Raji (cell line): ENCODE results near the gene CUL7.

ENCODE experiments used
- POLR2A ChIP-seq: IDR thresholded peaks from 2 replicates; pipeline ENCODE4 v1.6.1; 2011; ENCODE audit warnings: low read depth, low read length, control low read depth; ENCODE audit not compliant: insufficient read depth

The CUL7 gene

DNA sequence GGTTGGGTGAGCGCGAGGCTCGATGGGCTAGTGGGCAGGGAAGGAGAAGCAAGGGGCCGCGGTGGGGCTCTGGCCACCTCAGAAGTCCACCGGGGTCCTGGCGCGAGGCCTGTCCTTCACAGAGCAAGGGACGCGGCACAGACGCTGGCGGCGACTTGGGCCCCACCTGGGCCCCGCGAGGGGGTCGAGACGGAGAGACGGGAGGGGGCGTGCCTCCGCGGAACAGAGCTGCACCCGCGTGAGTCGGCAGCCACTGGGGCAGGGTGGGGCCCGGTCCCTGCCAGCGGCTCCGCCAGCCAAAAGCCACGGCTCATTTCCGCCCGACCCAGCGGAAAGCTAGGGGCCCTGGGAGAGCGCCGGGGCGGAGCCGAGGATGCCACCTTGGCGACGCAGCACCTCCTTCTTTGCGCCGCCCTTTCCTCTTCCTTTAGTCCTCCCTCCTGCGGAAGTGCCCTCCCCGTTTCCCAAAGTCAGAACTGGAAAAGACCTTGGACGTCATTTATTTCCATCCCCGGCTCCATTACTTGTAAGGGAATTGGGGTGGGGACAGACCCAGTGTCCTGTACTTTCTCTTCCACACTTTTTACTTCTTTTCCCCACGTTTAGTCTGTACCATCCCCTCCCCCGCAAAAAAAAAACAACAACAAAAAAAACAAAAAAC is at the start of gene CUL7:
CUL7 (minus strand) TSS at position 307 of the 661 bp plus-strand sequence. CDS start 1,063 bp downstream, outside the sequence.
- TF ChIP-seq POLR2A: peak; percentile 84

DNA sequence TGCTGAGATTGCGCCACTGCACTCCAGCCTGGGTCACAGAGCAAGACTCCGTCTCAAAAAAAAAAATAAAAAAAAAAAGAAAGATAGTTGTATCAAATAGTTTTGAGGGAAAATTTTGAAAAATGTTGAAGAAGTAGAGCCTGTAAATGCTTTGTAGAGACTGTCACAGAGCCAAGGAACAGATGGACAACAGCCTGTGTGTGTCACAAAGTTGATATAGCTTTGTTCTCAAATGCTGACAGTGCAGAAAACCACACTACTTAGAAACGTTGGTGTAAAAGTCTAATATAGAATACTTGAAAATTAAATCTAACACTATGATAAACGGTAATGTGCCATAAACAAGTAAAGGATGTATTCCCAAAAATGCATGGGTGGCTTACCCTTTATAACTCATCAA is 47.8 kb upstream of the CUL7 start:
- no peak for TF ChIP-seq POLR2A

DNA sequence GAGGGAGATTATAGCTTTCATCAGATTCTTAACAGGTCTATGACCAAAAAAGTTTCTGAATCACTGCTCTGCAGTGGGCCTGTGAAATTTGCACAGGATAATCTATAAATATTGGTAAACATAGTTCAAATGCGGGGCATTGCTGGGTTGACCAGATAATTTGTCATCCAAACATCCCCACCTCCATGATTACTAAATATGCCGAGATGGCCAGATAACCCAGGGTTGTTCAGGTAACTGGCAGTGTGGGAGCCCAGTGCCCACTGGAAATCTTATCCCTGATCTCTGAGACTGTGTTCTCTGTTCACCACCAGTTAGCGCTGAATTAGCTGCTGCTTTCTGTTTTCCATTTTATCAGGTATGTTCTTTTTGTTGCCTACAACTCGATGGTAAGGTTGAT is 43.9 kb upstream of the CUL7 start:
- TF ChIP-seq POLR2A: no peak

DNA sequence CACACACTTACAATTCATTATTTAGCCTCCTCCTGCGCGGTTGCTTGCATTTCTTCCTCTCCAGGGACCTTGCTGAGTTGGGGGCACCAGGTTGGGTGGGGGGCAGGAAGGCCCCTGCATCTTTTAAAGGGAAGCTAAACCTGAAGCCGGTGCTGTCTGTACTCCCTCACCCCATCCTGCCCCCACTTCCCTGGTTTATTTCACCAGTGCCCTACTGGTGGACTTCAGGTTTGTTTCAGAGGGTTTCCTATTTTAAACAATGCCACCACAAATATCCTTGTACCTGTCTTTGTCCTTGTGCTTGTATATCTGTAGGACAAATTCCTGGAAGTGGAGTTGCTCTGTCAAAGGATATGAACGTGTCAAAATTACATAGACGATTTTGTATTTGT is 43.4 kb upstream of the CUL7 start:
- TF ChIP-seq POLR2A: no peak

DNA sequence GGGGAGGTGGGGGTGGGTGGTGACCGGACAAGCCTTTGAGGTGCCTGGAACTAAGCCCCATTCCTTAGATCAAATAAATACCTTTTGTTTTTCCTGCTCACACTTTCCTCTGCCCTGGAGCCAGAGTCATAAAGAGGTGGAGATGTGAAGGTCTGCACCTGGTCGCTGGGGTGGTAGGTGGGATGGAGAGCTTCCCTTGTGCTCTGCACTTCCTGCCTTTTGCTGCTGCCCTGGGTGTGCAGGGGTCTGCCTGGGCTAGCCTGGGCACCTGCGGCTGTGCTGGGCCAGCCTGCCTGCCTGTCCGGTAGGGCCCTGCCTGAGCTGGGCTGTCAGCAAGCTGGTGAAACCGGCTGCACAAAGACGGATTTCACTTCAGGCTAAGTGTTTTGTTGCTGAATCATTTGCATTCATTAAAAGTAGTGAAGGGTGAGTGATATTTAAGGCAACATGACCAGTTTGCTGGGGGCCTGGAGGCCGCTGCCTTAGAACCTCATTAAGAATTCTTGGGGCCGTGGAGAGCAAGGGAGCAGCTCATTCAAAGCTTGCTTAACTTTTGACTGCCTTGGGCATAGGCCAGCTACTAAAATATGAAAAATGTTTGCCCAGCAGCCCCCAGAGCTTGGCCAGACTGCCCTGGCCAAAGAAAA is 42.9 kb upstream of the CUL7 start:
- TF ChIP-seq POLR2A: no peak

DNA sequence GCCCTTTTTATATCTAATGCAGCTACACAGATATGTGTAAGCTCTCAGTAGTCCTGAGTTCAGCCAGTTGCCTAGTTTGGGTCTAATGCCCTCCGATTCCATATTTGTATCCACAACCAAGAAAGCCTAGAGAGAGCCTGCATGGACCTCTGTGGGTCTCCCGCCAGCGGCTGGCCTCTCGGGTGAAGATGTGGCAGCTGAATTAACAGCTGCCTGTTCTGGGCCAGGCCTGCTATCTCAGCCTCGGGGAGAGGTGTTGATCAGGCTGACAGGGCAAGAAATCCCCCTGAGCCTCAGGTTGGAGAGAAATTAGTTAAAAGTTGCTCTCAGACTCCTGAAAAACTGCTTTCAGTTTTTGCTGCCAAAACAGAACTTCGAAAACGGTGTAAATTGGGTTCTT is 42.3 kb upstream of the CUL7 start:
- no peak for TF ChIP-seq POLR2A

DNA sequence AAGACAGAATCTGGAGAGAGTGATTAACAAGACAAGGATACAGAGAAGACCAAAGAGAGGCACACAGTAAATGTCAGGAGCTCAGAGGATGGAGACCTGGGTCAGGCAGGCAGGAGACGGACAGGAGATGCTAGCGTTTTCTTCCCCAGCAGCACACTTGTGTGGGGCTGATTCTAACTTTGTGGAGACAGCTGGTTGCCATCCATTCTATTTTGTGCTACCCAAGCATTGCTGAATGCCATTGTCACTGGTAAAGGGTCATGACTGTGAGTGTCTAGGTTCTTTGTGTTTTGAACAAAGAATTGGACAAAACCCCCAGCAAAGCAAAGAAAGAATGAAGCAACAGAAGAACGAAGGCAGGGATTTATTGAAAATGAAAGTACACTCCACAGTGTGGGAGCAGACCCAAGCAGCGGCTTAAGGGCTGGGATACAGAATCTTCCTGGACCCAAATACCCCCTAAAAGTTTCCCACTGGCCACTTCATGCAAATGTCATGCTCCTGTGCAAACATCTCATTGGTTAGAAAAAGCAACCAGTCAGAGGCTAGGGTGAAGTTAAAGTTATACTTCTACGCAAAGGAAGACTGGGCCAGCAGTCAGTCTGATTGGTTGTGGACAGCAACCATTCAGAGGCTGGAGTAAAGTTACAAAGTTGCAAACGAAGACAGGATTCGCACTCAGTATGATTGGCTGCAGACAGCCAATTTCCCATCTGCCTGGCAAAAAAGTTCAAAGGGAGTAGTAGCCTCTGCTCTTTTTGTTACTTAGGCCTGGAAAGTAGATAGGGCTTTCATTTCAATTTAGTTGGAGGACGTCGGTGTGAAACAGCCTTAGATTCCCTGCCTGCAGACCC is 40.0 kb upstream of the CUL7 start:
- no peak for TF ChIP-seq POLR2A

DNA sequence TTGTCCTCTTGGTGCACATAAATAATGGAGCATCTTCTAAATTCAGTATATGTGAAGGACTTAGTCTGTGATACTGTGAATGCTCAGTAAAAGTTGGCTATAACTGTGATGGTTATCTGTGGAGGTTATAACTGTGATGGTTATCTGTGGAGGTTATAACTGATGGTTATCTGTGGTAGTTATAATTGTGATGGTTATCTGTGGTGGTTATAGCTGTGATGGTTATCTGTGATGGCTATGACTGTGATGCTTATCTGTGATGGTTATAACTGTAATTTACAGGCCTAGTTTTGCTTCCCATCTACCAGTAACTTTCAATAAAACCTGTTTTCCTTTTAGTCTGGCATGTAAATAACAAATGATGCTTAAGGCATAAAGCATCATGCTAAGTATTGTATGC is 39.0 kb upstream of the CUL7 start:
- no peak for TF ChIP-seq POLR2A

DNA sequence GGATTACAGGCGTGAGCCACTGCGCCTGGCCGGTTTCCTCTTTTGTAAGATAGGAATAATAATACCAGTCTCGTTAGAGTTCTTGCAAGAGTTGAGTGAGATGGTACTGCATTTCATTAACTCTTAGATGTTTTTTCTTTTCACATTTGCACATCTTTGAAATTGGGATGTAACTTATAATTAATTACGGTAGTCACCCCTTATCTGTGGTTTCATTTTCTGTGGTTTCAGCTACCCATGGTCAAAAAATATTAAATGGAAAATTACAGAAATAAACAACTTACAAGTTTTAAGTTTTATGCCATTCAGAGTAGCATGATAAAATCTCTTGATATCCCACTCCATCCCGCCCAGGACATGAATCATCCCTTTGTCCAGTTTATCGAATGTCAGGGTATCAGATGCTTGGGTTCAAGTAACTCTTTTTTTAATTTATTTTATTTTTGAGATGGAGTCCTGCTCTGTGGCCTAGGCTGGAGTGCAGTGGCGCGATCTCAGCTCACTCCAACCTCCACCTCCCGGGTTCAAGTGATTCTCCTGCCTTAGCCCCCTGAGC is 37.9 kb upstream of the CUL7 start:
- no peak for TF ChIP-seq POLR2A

GRCh38 chr6:43091020-43091419 is 37.4 kb upstream of the CUL7 start:
- TF ChIP-seq POLR2A: no peak

GRCh38 chr6:43090559-43090956 is 36.9 kb upstream of the CUL7 start:
- no peak for TF ChIP-seq POLR2A

DNA sequence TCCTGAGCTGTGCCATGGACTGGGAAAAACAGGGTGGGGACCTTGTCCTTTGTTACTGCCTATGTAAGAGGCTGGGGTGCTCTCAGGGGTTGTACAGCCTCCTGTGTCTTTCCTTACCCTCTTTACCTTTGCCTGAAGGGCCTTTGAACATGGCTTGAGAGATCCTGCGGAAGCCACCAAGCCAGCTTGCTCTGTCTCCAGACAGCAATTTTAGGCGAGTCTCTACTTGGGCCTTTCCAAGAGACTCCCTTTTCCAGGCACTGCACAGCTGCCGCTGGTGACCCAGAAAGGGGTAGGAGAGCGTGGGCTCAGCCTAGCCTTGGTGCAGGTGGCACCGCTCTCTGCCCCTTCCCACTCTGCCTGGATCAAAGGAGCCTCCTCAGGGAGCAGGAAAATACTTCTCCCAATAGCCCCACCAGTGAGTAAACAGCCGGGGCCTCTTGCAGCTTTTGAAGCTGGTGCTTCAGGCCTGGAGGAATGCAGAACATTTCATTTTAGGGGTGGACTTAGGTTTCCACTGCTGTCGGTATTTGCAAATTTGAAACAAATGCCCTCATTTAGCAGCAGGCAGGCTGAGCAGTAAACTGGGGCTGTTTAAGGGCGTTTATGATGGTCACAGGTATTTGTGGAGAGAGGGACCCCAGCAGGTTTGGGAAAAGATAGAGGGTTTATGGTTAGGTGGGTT is 36.4 kb upstream of the CUL7 start:
- no peak for TF ChIP-seq POLR2A

DNA sequence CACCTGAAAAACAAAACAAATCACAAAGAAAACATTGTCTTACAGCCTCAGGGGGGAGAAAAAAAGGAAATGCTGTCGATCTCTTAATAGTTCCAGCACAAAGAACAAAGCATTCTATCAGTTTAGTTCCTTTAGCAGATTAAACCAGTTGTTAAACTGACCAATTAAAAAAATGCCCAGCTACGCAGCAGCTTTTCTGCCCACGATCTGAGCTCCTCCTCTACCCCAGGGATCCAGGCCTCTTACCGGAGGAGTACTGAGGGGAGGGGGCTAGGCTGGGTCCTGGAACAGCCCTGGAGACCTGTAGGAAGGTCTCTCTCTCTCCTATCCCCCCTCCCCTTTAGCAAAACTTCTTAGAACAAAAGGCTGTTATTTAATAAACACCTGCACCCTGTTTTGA is 35.8 kb upstream of the CUL7 start:
- TF ChIP-seq POLR2A: no peak

DNA sequence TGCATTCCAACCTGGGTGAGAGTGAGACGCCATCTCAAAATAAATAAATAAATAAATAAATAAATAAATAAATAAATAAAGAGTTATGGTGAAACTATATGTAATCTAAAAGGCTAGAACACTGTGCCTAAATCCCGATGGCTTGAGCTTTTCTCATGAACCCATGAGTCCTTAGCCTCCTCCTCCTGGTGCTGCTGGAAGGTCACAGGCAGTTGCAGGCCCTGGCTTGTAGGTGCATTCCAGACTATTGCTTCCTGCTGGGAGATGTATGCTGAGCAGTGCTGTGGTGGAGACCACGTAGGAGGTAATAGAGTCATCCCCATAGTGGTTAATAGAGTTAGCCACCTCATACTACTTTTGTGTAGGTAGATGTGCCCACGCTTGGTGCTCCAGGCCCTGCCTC is 35.0 kb upstream of the CUL7 start:
- TF ChIP-seq POLR2A: no peak

- no peak for TF ChIP-seq POLR2A
Measured at GRCh38 chr6:43086022-43086658, 32.5 kb upstream of the CUL7 start.
